Prostate gland (tissue), 2 donors: Measurements from ENCODE around the gene TMSB10. TPM values are rescaled to one million over a fixed set of nuclear protein-coding genes. Genes with fewer than 3 reads are reported as not detected.

Experiments used
- DNase-seq: peaks from one replicate; pipeline ENCODE4 v3.0.0-alpha.2; 2019; ENCODE audit warnings: low spot score
- H3K27ac ChIP-seq, 2 donors: fragments of 200-600 bp; sonication (generic); 2 replicates each; pipeline ENCODE4 v1.5.1; 2017 to 2019
- H3K27me3 ChIP-seq: fragments of 200-600 bp; sonication (generic); replicated peaks from 2 replicates; pipeline ENCODE4 v1.5.1; 2019; ENCODE audit not compliant: insufficient read depth
- H3K36me3 ChIP-seq, 2 donors: fragments of 200-600 bp; sonication (generic); 1 replicate in 1 of 2; 2 replicates in 1 of 2; pipeline versions ENCODE4 v1.5.1 to v1.8.1; 2017 to 2019
- H3K4me1 ChIP-seq: fragments of 200-600 bp; sonication (generic); replicated peaks from 2 replicates; pipeline ENCODE4 v1.5.1; 2019
- H3K4me3 ChIP-seq, 2 donors: fragments of 200-600 bp; sonication (generic); 2 replicates each; pipeline ENCODE4 v1.5.1; 2017 to 2019
- H3K9me3 ChIP-seq: fragments of 200-600 bp; sonication (generic); 2 replicates; pipeline ENCODE4 v1.5.1; 2017
- CTCF ChIP-seq, 4 experiments: fragments of 200-600 bp in 2 of 4; fragments of 450-650 bp in 2 of 4; sonication (generic) in 2 of 4; IDR thresholded peaks; 1 replicate in 3 of 4; 2 replicates in 1 of 4; pipeline ENCODE4 v1.5.1; 2016 to 2019; ENCODE audit warnings: antibody characterized with exemption in 4 of 4, mild to moderate bottlenecking in 2 of 4, moderate library complexity in 2 of 4
- POLR2A ChIP-seq: fragments of 450-650 bp; IDR thresholded peaks from one replicate; pipeline ENCODE4 v1.6.1; 2016; ENCODE audit warnings: antibody characterized with exemption, mild to moderate bottlenecking
- POLR2AphosphoS5 ChIP-seq: sonication (generic); formaldehyde crosslinking; IDR thresholded peaks from one replicate; pipeline ENCODE4 v1.6.1; 2017; ENCODE audit warnings: antibody characterized with exemption
- WGBS: methylation state at CpG from one replicate; pipeline ENCODE4 v1.1.5; 2018; 5-methylcytosine and 5-hydroxymethylcytosine counted together
- intact Hi-C: fragments of 100-400 bp; cut with DNase I; formaldehyde crosslinking; loops from one replicate; pipeline ENCODE4 v1.14.2; 2022
- total RNA-seq, 2 donors: library from RNA; depleted of rRNA; stranded (reverse); fragments of >200 nt; gene quantifications; one replicate each; pipeline ENCODE4 v1.1.0, GENCODE V29; 2016

The TMSB10 gene
- total RNA-seq, 2 donors from 2014 or later = 1,100 to 3,014 TPM

GRCh38 chr2:84919885-84920580 lies 14.6 kb downstream of the TMSB10 start:
- Histone ChIP-seq H3K27me3 (no peaks in the 10 kb centered on the region), H3K36me3 (no peaks in the 10 kb centered on the region), H3K9me3 (no peaks in the 10 kb centered on the region), H3K27ac (peak overlapping the region; percentile 52 to 64), H3K4me3 (no peak overlapping the region), H3K4me1 (no peaks in the 10 kb centered on the region)
- DNase-seq = no peak
- intact Hi-C loops = loop anchor here (10.0 kb wide), 1 partner anchor 355 kb away; no protein-coding TSS in a partner anchor
- TF ChIP-seq CTCF (IDR thresholded peaks at IDR 0.05) = no peak
- TF ChIP-seq POLR2AphosphoS5 = peak; percentile 69
- 10% methylated on average over 7 of the region's 7 CpGs for WGBS

GRCh38 chr2:84923009-84923408 lies 17.6 kb downstream of the TMSB10 start:
- Histone ChIP-seq H3K4me3 (no peak overlapping the region), H3K9me3 (no peaks in the 10 kb centered on the region), H3K36me3 (no peaks in the 10 kb centered on the region), H3K4me1 (peaks cover 4% of the 10 kb centered on the region), H3K27me3 (no peaks in the 10 kb centered on the region), H3K27ac (no peak overlapping the region)
- DNase-seq = no peak
- intact Hi-C loops = loop anchor here (10.0 kb wide), 1 partner anchor 352 kb away; no protein-coding TSS in a partner anchor
- no peak for TF ChIP-seq POLR2AphosphoS5
- TF ChIP-seq POLR2A = no peak
- no peak for TF ChIP-seq CTCF (IDR thresholded peaks at IDR 0.05)

- H3K27me3 ChIP-seq = no peaks in the 10 kb centered on the region
- peaks cover 4% of the 10 kb centered on the region for H3K4me1 ChIP-seq
- H3K9me3 ChIP-seq = no peaks in the 10 kb centered on the region
- TF ChIP-seq POLR2A = no peak
- no peak for TF ChIP-seq POLR2AphosphoS5
- no peak for TF ChIP-seq CTCF (IDR thresholded peaks at IDR 0.05)
- H3K27ac ChIP-seq = no peak overlapping the region
- no peak for DNase-seq
- no peak overlapping the region for H3K4me3 ChIP-seq
- intact Hi-C loops = loop anchor here (5.0 to 10.0 kb wide), 3 partner anchors 88 to 427 kb away; no protein-coding TSS in a partner anchor
- H3K36me3 ChIP-seq = no peaks in the 10 kb centered on the region
- WGBS = 64% methylated on average over 9 of the region's 9 CpGs
Measured at GRCh38 chr2:84924173-84925106, 19.0 kb downstream of the TMSB10 start.

GRCh38 chr2:84925336-84925723 lies 19.9 kb downstream of the TMSB10 start:
- DNase-seq = no peak
- 83% methylated on average over 2 of the region's 2 CpGs for WGBS
- intact Hi-C loops = loop anchor here (5.0 to 10.0 kb wide), 3 partner anchors 87 to 428 kb away; no protein-coding TSS in a partner anchor
- TF ChIP-seq POLR2AphosphoS5 (no peak), POLR2A (no peak), CTCF (IDR thresholded peaks at IDR 0.05) (no peak)
- no peaks in the 10 kb centered on the region for H3K27me3 ChIP-seq
- no peaks in the 10 kb centered on the region for H3K9me3 ChIP-seq
- H3K27ac ChIP-seq = no peak overlapping the region
- H3K36me3 ChIP-seq = no peaks in the 10 kb centered on the region
- H3K4me3 ChIP-seq = no peak overlapping the region
- H3K4me1 ChIP-seq = peaks cover 4% of the 10 kb centered on the region
